Heart right ventricle (tissue), 16 donors: ENCODE measurements around the gene IGLL1. TPM values are rescaled to one million over a fixed set of nuclear protein-coding genes. Genes with fewer than 3 reads are reported as not detected.
"Not testable (repeated sequence)": the region's sequence is repeated elsewhere in the genome, so short reads cannot be mapped to it uniquely, and the experiment has no call there.

ENCODE experiments used
- ATAC-seq, 8 donors: fragments of 200-7000 bp; cut with Tn5 transposase; one replicate each; pipeline ENCODE4 v1.9.1; 2020; ENCODE audit warnings: mild to moderate bottlenecking in 8 of 8, moderate library complexity in 8 of 8, moderate number of reproducible peaks in 1 of 8
- DNase-seq, 2 donors: peaks; one replicate each; pipeline ENCODE4 v3.0.0-alpha.2; 2020
- H3K27ac ChIP-seq, 10 donors: fragments of 200-600 bp; sonication (generic) in 2 of 10; one replicate each; pipeline versions ENCODE4 v1.5.0 to v1.8.0; 2020 to 2022; ENCODE audit warnings: mild to moderate bottlenecking in 3 of 10
- H3K27me3 ChIP-seq, 7 donors: fragments of 200-600 bp; one replicate each; pipeline ENCODE4 v1.8.0; 2021 to 2022; ENCODE audit warnings: mild to moderate bottlenecking in 2 of 7
- H3K36me3 ChIP-seq, 9 donors: fragments of 200-600 bp; sonication (generic) in 1 of 9; one replicate each; pipeline versions ENCODE4 v1.5.0 to v1.8.0; 2020 to 2022; ENCODE audit warnings: mild to moderate bottlenecking in 2 of 9
- H3K4me1 ChIP-seq, 9 donors: fragments of 200-600 bp; sonication (generic) in 1 of 9; one replicate each; pipeline versions ENCODE4 v1.5.0 to v1.8.0; 2020 to 2022; ENCODE audit warnings: mild to moderate bottlenecking in 4 of 9
- H3K4me3 ChIP-seq, 10 donors: fragments of 200-600 bp; sonication (generic) in 2 of 10; one replicate each; pipeline versions ENCODE4 v1.5.0 to v1.8.0; 2020 to 2022; ENCODE audit warnings: mild to moderate bottlenecking in 7 of 10, moderate library complexity in 2 of 10
- H3K9me3 ChIP-seq, 11 donors: fragments of 200-600 bp in 10 of 11; sonication (generic) in 2 of 11; one replicate each; pipeline versions ENCODE4 v1.5.0 to v1.8.0; 2013 to 2022; ENCODE audit warnings: mild to moderate bottlenecking in 2 of 11, control low read depth in 1 of 11, moderate library complexity in 1 of 11
- CTCF ChIP-seq, 9 donors: fragments of 200-600 bp; sonication (generic) in 2 of 9; IDR thresholded peaks; one replicate each; pipeline versions ENCODE4 v1.5.0 to v1.8.0; 2021 to 2022; ENCODE audit warnings: antibody characterized with exemption in 9 of 9, mild to moderate bottlenecking in 5 of 9, moderate library complexity in 1 of 9
- WGBS, 2 donors: extraction: QIAGEN DNeasy Blood & Tissue Kit; methylation state at CpG; one replicate each; pipeline ENCODE4 v1.1.7; 2013; ENCODE audit warnings: inconsistent platforms in 1 of 2; 5-methylcytosine and 5-hydroxymethylcytosine counted together
- intact Hi-C, 10 donors: fragments of 100-400 bp; cut with DNase I; formaldehyde crosslinking; loops; one replicate each; pipeline versions ENCODE4 v1.11.1 to v1.14.2; 2022
- polyA plus RNA-seq, 2 donors: library from polyadenylated mRNA; stranded (reverse); fragments of 200-250 nt; gene quantifications; one replicate each; pipeline ENCODE4 v1.2.3, GENCODE V29; 2013
- total RNA-seq, 10 donors: library from RNA; stranded (reverse); fragmentation: NEBNext Ultra II Directional in 3 of 10; extraction: Animal tissue kit (Norgen Biotek cat#: 25700) in 3 of 10; gene quantifications; one replicate each; pipeline versions ENCODE4 v1.2.1 to v1.2.4, GENCODE V29; 2021 to 2023
- donor health status: Arrhythmogenic right ventricular cardiomyopathy.
- donor health status: ischemic (EF 13 %, LVEDD 7.1; RV severe dilation, severe dysfunction).
- donor health status: healthy with polysubstance abuse.
- donor health status: DM: no; HTN: yes; CAD: no.
- donor health status: DM: no; HTN: no; CAD: no.
- donor health status: ischemic (EF 25% LVEDD 6.9; RV normal size, moderate dysfunction).
- donor health status: ischemic (EF 25% LVEDD 5.7; RV mildly dilated, moderate dysfunction).
- donor health status: healthy.
- donor health status: DM: yes; HTN: yes; CAD: no.
- donor health status: Ischemic cardiomyopathy.
- donor health status: ischemic (EF 35%, LVEDD 5.7; RV mildly dilated, moderate dysfunction).
- donor health status: nonischemic (EF 11% LVEDD 7.7; RV severe dilation, severe dysfunction).
- donor health status: DM: yes; HTN: yes; CAD: no.
- donor health status: PGD.
- donor health status: ischemic (EF 29% LVEDD 5.4; RV normal size, mild dysfunction).
- donor health status: nonischemic (EF 23%, LVEDD 6.1; RV moderate dilation, normal function).

IGLL1 gene
- total and polyA plus RNA-seq, 12 donors: not detected

GRCh38 chr22:23563111-23563510 lies 17.0 kb downstream of the IGLL1 start:
- 87 to 88% methylated on average over 9 of the region's 9 CpGs for WGBS, 2 donors
- Histone ChIP-seq H3K4me3 (no peak overlapping the region), H3K27me3 (peaks cover 0 to 59% (median 43%) of the 10 kb centered on the region in 7 donors), H3K9me3 (no peaks in the 10 kb centered on the region), H3K4me1 (peaks cover 0 to 16% (median 10%) of the 10 kb centered on the region in 9 donors), H3K27ac (no peak overlapping the region), H3K36me3 (no peaks in the 10 kb centered on the region)
- ATAC-seq: no peak
- intact Hi-C loops: no loop called here
- TF ChIP-seq CTCF (IDR thresholded peaks at IDR 0.05): no peak
- no peak for DNase-seq

- no peak for ATAC-seq
- no peak for TF ChIP-seq CTCF (IDR thresholded peaks at IDR 0.05)
- Histone ChIP-seq H3K27ac (no peak overlapping the region), H3K4me3 (no peak overlapping the region), H3K27me3 (peaks cover 0 to 63% (median 46%) of the 10 kb centered on the region in 7 donors), H3K9me3 (no peaks in the 10 kb centered on the region), H3K36me3 (no peaks in the 10 kb centered on the region), H3K4me1 (peaks cover 0 to 16% (median 10%) of the 10 kb centered on the region in 9 donors)
- intact Hi-C loops: no loop called here
- WGBS, 2 donors: 90 to 92% methylated on average over 4 of the region's 4 CpGs
- DNase-seq: no peak
Measured at GRCh38 chr22:23562186-23562585, 17.9 kb downstream of the IGLL1 start.

- H3K27ac ChIP-seq, DNase-seq, H3K4me3 ChIP-seq, H3K36me3 ChIP-seq, H3K4me1 ChIP-seq, intact Hi-C loops, H3K9me3 ChIP-seq, ATAC-seq: not testable (repeated sequence)
- WGBS, 2 donors: 89 to 92% methylated on average over 24 of the region's 24 CpGs
- H3K27me3 ChIP-seq: peaks cover 0 to 61% (median 45%) of the 10 kb centered on the region in 7 donors
Measured at GRCh38 chr22:23561025-23561510, 19.0 kb downstream of the IGLL1 start.

- H3K9me3 ChIP-seq, H3K4me1 ChIP-seq, ATAC-seq, H3K27ac ChIP-seq, H3K36me3 ChIP-seq, intact Hi-C loops, DNase-seq, H3K4me3 ChIP-seq: not testable (repeated sequence)
- H3K27me3 ChIP-seq: peaks cover 0 to 61% (median 43%) of the 10 kb centered on the region in 7 donors
- WGBS, 2 donors: 50 to 53% methylated on average over 1 of the region's 1 CpG
Measured at GRCh38 chr22:23560215-23560614, 19.9 kb downstream of the IGLL1 start.

GRCh38 chr22:23557467-23557866 lies 22.6 kb downstream of the IGLL1 start:
- H3K9me3 ChIP-seq: no peaks in the 10 kb centered on the region
- intact Hi-C loops: no loop called here
- peaks cover 0 to 60% (median 39%) of the 10 kb centered on the region in 7 donors for H3K27me3 ChIP-seq
- ATAC-seq (no peak), DNase-seq (no peak)
- no peak for TF ChIP-seq CTCF (IDR thresholded peaks at IDR 0.05)
- 81 to 83% methylated on average over 4 of the region's 4 CpGs for WGBS, 2 donors
- H3K27ac ChIP-seq: no peak overlapping the region
- H3K36me3 ChIP-seq: no peaks in the 10 kb centered on the region
- H3K4me1 ChIP-seq: no peaks in the 10 kb centered on the region
- H3K4me3 ChIP-seq: no peak overlapping the region
